Vein endothelial cell (primary cell): Measurements from ENCODE around the gene SLC4A1AP. TPM values are rescaled to one million over a fixed set of nuclear protein-coding genes. Genes with fewer than 3 reads are reported as not detected.

Source experiments
- small RNA-seq: library from RNA; depleted of rRNA; stranded (forward); fragments of <200 nt; gene quantifications from one replicate; pipeline ENCODE3, GENCODE V24; 2012
- total RNA-seq: library from RNA; depleted of rRNA; stranded (reverse); fragments of >200 nt; gene quantifications from 2 replicates; pipeline ENCODE4 v1.2.3, GENCODE V29; 2012

Gene SLC4A1AP, protein sequence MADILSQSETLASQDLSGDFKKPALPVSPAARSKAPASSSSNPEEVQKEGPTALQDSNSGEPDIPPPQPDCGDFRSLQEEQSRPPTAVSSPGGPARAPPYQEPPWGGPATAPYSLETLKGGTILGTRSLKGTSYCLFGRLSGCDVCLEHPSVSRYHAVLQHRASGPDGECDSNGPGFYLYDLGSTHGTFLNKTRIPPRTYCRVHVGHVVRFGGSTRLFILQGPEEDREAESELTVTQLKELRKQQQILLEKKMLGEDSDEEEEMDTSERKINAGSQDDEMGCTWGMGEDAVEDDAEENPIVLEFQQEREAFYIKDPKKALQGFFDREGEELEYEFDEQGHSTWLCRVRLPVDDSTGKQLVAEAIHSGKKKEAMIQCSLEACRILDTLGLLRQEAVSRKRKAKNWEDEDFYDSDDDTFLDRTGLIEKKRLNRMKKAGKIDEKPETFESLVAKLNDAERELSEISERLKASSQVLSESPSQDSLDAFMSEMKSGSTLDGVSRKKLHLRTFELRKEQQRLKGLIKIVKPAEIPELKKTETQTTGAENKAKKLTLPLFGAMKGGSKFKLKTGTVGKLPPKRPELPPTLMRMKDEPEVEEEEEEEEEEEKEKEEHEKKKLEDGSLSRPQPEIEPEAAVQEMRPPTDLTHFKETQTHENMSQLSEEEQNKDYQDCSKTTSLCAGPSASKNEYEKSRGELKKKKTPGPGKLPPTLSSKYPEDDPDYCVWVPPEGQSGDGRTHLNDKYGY
- total RNA-seq = 26.1 and 33.8 TPM in 2 replicates

DNA sequence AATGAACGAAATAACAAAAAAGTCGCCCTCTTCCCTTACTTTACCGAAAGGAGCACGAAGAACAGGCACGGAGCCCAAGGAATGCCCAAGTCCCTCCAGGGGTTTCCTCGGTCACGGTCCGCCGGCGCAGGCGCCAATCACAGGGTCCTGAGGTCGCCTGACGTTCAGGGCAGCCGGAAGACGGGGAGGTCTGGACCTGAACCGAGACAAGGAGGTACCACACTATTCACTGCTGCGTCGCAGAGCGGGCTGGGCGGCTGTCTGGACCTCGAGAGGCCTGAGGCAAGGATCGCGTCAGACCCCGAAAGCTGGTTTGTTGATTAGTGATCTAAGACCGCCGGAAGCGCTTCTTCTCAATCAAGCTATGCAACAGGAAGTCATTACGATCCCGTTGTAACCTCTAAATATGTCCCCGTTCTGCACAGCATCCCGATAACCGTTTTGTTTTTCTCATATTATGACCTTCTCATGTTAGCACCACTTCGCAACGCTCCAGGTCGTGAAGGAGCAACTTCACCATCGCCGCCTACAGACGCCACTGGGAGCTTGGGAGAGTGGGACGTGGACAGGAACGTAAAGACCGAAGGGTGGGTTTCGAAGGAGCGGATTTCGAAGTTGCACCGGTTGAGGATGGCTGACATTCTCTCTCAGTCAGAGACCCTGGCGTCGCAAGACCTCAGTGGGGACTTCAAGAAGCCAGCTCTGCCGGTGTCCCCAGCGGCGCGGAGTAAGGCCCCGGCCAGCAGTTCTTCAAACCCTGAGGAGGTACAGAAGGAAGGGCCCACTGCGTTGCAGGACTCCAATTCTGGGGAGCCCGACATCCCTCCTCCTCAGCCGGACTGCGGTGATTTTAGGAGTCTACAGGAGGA, at the start of gene SLC4A1AP, which contains the start of gene SUPT7L:
Gene SLC4A1AP, plus strand, starts transcription at position 605 of the 869 bp plus-strand sequence. Its CDS starts 26 bp downstream, at position 631.
Gene SUPT7L, minus strand, starts transcription at position 330 of the 869 bp plus-strand sequence. CDS start 1,422 bp downstream, outside the sequence.

DNA sequence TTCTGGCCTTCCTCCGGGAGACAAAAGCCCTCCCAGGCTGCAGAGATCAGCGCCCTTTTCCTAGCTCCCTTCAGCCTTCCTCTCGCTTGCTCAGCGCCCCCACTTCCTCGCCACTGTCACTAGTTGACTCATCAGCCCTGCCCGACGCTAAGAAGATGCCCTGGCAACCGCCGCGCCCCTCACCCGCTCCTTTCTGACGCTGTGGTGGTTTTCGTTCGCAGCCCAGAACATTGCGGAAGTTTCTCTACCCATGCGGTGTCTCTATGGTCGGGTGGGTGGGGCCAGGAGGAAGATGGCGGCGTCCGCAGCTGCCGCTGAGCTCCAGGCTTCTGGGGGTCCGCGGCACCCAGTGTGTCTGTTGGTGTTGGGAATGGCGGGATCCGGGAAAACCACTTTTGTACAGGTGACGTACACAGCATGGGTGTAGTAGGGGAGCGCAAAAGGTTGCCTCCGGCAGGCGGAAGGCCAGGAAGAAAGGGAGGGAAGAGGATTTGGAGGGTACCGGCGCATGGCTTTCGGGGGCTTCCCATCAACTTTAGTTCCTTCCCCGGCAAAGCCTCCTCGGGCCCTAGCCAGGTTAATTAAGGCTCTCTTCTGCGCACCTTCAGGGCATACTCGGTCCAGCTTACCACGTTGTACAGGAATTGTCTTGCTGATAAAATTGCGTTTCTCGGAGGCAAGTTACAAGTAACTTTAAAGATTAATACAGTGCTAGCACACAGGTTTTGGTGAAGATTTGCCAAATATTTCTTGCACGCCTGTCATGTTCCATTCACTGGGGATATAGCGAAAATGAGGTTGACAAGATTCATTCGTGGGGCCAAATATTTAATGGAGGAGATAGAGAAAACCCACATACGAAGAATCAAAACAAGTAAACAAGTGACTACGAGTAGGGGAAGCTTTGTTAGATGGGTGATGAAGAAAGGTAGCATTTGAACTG, 34.7 kb upstream of the SLC4A1AP start, which contains the start of the genes CCDC121 and GPN1:
Gene CCDC121, minus strand, starts transcription at position 246 of the 943 bp plus-strand sequence. CDS start 1,213 bp downstream, outside the sequence.
Gene GPN1, plus strand, starts transcription at position 284 of the 943 bp plus-strand sequence. Its CDS starts 9 bp downstream, at position 293.

Small RNA genes lying within 50 kb of the gene (small RNA-seq; reads per million reads assigned to genes)
- not detected for gene RF00340

Other genes starting within 250 kb of the SLC4A1AP start
- gene NRBP1, start 235.3 kb upstream of the SLC4A1AP start, total RNA-seq = 138 and 167 TPM in 2 replicates
- not detected in 2 replicates for gene KRTCAP3, start 221.5 kb upstream of the SLC4A1AP start, total RNA-seq
- 15.0 and 17.0 TPM in 2 replicates for gene IFT172, start 174.1 kb upstream of the SLC4A1AP start, total RNA-seq
- 30.6 and 36.6 TPM in 2 replicates for gene FNDC4, start 168.7 kb upstream of the SLC4A1AP start, total RNA-seq
- gene GCKR, start 167.1 kb upstream of the SLC4A1AP start, total RNA-seq = 0.98 and 3.2 TPM in 2 replicates
- 23.5 and 44.5 TPM in 2 replicates for gene ZNF512, start 80.8 kb upstream of the SLC4A1AP start, total RNA-seq
- gene CCDC121, start 34.9 kb upstream of the SLC4A1AP start, total RNA-seq = 2.6 and 3.1 TPM in 2 replicates
- gene GPN1, start 34.8 kb upstream of the SLC4A1AP start, total RNA-seq = 40.5 and 53.5 TPM in 2 replicates
- gene SUPT7L, start 275 bp upstream of the SLC4A1AP start, total RNA-seq = 26.6 and 41.2 TPM in 2 replicates
- 76.3 and 105 TPM in 2 replicates for gene MRPL33, start 107.8 kb downstream of the SLC4A1AP start, total RNA-seq
- 0.33 and 0.86 TPM in 2 replicates for gene RBKS, start 226.5 kb downstream of the SLC4A1AP start, total RNA-seq
- gene BABAM2, start 226.8 kb downstream of the SLC4A1AP start, total RNA-seq = 24.5 and 28.1 TPM in 2 replicates